Fibroblast of villous mesenchyme (primary cell): ENCODE results near the gene MTMR3. TPM values are rescaled to one million over a fixed set of nuclear protein-coding genes. Genes with fewer than 3 reads are reported as not detected.

Source experiments
- DNase-seq: peaks from one replicate; pipeline ENCODE4 v3.0.0-alpha.2; 2010; ENCODE audit warnings: low read depth
- H3K4me3 ChIP-seq: 2 replicates; pipeline ENCODE4 v1.5.1; 2011; ENCODE audit warnings: low read depth, mild to moderate bottlenecking, low read length
- small RNA-seq: library from RNA; depleted of rRNA; stranded (forward); fragments of <200 nt; gene quantifications from one replicate; pipeline ENCODE3, GENCODE V24; 2012
- total RNA-seq: library from RNA; depleted of rRNA; stranded (reverse); fragments of >200 nt; gene quantifications from 2 replicates; pipeline ENCODE4 v1.2.3, GENCODE V29; 2012
- TF ChIP-seq, protein P1 (sequence below): IDR thresholded peaks from 2 replicates; pipeline ENCODE4 v1.5.1; 2012; ENCODE audit warnings: low read depth, mild to moderate bottlenecking, low read length; ENCODE audit not compliant: insufficient read depth

The MTMR3 gene
- total RNA-seq, 1 donor, result 51.4 TPM

DNA sequence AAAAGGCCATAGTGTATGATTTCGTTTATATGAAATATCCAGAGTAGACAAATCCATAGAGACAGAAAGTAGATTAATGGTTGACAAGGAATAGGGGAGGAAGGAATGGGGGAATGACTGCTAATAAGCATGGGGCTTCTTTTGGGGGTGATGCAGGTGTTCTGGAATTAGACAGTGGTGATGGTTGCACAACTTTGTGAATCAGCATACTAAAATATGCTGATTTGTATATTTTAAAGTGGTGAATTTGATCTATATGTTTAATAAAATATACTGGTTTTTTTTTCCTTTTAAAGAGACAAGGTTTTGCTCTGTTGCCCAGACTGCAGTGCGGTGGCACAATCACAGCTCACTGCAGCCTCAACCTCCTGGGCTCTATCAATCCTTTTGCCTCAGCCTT, 190.8 kb downstream of the MTMR3 start:
- H3K4me3 ChIP-seq, result no peak overlapping the region
- TF ChIP-seq, protein P1, sequence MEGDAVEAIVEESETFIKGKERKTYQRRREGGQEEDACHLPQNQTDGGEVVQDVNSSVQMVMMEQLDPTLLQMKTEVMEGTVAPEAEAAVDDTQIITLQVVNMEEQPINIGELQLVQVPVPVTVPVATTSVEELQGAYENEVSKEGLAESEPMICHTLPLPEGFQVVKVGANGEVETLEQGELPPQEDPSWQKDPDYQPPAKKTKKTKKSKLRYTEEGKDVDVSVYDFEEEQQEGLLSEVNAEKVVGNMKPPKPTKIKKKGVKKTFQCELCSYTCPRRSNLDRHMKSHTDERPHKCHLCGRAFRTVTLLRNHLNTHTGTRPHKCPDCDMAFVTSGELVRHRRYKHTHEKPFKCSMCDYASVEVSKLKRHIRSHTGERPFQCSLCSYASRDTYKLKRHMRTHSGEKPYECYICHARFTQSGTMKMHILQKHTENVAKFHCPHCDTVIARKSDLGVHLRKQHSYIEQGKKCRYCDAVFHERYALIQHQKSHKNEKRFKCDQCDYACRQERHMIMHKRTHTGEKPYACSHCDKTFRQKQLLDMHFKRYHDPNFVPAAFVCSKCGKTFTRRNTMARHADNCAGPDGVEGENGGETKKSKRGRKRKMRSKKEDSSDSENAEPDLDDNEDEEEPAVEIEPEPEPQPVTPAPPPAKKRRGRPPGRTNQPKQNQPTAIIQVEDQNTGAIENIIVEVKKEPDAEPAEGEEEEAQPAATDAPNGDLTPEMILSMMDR, result no peak
- no peak for DNase-seq

DNA sequence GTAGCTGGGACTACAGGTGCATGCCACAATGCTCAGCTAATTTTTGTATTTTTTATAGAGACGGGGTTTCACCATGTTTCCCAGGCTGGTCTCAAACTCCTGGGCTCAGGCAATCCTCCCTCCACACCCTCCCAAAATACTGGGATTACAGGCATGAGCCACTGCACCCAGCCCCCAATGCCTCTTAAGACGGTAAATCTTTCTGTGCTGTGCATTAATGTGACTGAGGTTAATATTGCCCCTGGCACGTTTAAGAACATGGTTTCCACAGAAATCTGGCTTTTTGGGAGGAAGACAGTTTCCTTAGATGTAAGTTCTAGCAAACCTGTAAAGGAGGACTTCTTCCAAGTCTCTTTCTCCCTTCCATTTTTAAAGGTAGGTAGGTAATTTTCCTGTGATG, 191.2 kb downstream of the MTMR3 start:
- DNase-seq, result no peak
- TF ChIP-seq, protein P1, result no peak
- H3K4me3 ChIP-seq, result no peak overlapping the region

DNA sequence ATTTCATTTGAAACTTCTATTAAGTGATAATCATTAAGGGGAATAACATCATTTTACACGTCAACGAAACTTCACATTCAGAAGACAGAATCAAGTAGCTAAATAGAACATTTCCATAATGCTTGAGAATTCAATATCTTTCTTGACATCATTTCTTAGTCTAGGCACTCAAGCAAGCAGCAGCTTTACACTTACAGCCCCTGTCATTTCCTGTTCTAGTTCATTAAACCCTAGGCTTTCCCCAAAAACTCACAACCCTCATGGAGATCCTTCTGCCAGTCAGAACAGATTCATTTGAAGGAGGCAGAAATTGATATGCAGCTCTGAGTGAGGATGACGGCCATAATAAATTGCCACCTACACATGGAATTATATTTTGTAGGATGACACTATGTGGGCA, 192.0 kb downstream of the MTMR3 start:
- no peak overlapping the region for H3K4me3 ChIP-seq
- TF ChIP-seq, protein P1, result no peak
- no peak for DNase-seq

DNA sequence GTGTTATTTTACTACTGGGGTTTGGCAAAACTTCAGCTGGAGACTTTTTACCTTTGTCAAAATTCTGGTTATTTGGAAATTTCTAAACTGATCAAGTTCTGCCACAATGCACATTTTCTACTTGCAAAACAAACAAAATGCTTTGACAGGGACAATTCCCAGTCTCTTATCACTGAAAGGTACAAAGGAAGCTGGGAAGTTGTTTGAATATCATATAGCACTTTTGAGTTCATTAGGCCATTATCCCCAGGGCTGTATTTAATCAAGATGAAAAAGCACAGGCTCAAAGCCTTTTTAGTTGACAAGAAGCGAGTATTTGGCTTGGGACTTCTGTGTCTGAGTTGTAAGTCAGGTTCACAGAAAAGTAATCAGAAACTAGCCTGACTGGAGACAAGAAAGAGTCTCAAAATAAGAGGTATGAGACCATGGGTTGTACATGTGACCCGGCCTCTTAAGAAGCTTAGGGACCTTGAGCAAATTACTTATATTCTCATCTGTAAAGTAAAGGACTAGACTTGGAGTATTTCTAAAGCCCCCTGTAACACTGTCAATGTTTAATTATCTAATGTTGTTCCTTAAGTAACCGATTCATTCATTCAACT, 194.4 kb downstream of the MTMR3 start:
- no peak for DNase-seq
- TF ChIP-seq, protein P1, result no peak
- H3K4me3 ChIP-seq, result no peak overlapping the region

DNA sequence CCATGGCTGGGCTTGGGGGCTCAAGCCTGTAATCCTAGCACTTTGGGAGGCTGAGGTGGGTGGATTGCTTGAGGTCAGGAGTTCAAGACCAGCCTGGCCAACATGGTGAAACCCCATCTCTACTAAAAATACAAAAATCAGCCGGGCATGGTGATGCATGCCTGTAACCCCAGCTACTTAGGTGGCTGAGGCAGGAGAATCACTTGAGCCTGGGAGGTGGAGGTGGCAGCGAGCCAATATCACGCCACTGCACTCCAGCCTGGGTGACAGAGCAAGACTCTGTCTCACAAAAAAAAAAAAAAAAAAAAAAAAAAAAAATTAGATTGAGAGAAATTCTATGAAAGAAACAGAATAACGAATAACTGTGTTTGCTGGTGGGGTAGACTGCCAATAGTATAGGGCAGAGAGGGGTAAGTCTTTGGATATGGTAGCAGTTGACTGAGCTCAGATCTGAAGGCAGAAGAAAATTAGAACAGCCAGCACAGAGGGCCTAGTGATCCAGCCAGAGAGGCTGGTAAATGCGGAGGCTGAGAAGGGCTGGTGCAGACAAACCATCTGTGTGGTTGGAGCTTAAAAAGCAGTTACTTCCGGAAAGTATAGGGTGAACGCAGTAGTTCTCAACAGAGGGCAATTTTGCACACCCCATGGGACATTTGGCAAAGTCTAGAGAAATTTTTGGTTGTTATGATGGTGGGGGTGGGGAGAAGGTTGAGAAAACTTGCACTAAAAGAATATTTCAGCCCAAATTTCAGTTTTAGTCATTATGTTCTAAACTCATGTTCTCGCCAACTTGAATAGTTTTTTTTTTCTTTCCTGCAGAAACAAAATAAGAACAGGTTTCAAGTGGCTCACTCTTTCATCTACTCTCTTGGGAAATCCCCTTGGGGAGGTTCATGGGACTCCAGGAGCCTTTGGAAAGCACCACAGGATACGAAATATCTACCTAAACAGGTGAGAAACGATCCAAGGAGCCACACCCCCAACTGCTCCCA, 195.6 kb downstream of the MTMR3 start:
- TF ChIP-seq, protein P1, result no peak

DNA sequence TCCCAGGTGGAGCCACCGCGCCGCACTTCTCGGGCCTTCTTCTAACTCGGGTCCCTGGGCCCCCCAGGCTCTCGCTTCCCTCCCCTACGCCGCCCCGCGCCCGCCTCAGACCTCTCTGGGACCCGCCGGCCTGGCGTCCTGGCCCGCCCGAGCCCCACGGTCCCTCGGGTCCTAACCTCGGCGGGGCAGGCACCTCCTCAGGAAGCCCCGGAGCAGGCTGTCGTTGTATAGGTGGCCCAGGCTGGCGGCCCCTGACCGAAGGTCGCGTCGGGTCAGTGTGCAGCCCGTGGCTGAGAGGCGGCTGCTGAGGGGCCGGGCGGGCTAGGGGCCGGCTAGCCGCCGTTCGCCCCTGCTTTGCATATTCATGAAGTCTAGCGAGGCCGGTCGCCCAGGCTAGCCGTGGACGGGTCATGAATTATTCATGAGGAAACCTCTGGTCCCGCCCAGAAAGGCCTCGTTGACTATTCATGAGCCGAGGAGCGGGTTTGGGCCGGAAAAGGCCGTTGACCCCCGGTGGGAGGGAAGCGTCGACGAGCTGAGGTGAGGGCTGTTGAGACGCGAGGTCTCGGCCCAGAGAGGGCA, 197.1 kb downstream of the MTMR3 start, which contains the start of gene HORMAD2:
TSS of gene HORMAD2 (plus strand) at position 513 of the 582 bp plus-strand sequence. CDS start 13,489 bp downstream, outside the sequence.
- no peak within 1 kb of the TSS for H3K4me3 ChIP-seq
- TF ChIP-seq, protein P1, result no peak
- DNase-seq, result peak; percentile 8

More for the DNA sequence above, 195.6 kb downstream of the MTMR3 start:
- H3K4me3 ChIP-seq, result no peak overlapping the region
- DNase-seq, result no peak

Small RNA genes lying within 50 kb of the gene (small RNA-seq; reads per million reads assigned to genes)
- gene MIR6818 (not detected), gene RNU6-331P (not detected)

Other genes starting within 250 kb of the MTMR3 start
- gene CABP7, start 163.2 kb upstream of the MTMR3 start, total RNA-seq, result under 0.01 TPM in 1 of 2 replicates, not detected in the other
- 14.2 and 24.5 TPM in 2 replicates for gene ZMAT5, start 116.2 kb upstream of the MTMR3 start, total RNA-seq
- gene UQCR10, start 115.8 kb upstream of the MTMR3 start, total RNA-seq, result 59.6 and 60.9 TPM in 2 replicates
- gene ASCC2, start 44.9 kb upstream of the MTMR3 start, total RNA-seq, result 33.7 and 35.4 TPM in 2 replicates
- not detected in 2 replicates for gene HORMAD2, start 197.3 kb downstream of the MTMR3 start, total RNA-seq